ENCODE results near the gene SLC26A9. TPM values are rescaled to one million over a fixed set of nuclear protein-coding genes. Genes with fewer than 3 reads are reported as not detected.
"Not testable (repeated sequence)": the region's sequence is repeated elsewhere in the genome, so short reads cannot be mapped to it uniquely, and the experiment has no call there.

The SLC26A9 gene
- total and polyA plus RNA-seq, 9 of the 15 experiments (the other 6 are each of a cell fraction or from before 2014, with no cell fraction given): 0.03 TPM; not detected in 8

- in situ Hi-C loops (cut with MboI): no loop called here
These were observed 46.9 kb downstream of the SLC26A9 start for GRCh38 chr1:205896351-205896750.

GRCh38 chr1:205894119-205894518 is 49.1 kb downstream of the SLC26A9 start:
- BruUV-seq (replicated peaks); ATAC-seq; H2AFZ ChIP-seq (ENCODE audit: low read depth, low read length); H3K27me3 ChIP-seq (ENCODE audit: control insufficient read depth in 2 of 2, insufficient read depth in 2 of 2, low read length in 2 of 2); FAIRE-seq; CTCF ChIA-PET (ENCODE audit: low intra/inter-chr PET ratio); POLR2A ChIA-PET; H3K9me1 ChIP-seq (ENCODE audit: control insufficient read depth, insufficient read depth, low read length); H4K20me1 ChIP-seq (replicated peaks; ENCODE audit: control insufficient read depth, insufficient read depth, low read length); H3K79me2 ChIP-seq (ENCODE audit: control insufficient read depth, insufficient read depth, low read length); H3K9me3 ChIP-seq (replicated peaks; ENCODE audit: control insufficient read depth, insufficient read depth, low read depth, low read length); H3K4me1 ChIP-seq (replicated peaks in 1 of 2; ENCODE audit: control insufficient read depth in 2 of 2, insufficient read depth in 2 of 2, low read length in 2 of 2); H3K27ac ChIP-seq (ENCODE audit: extremely low read depth, low read depth, low read length); in situ Hi-C loops (cut with MboI); H3K4me2 ChIP-seq (ENCODE audit: insufficient read depth, low read length); intact Hi-C loops (cut with micrococcal nuclease); H3K4me3 ChIP-seq; H3K36me3 ChIP-seq (ENCODE audit: control insufficient read depth, insufficient read depth, low read length); DNase-seq (ENCODE audit: extremely low read depth in 1 of 4, low spot score in 3 of 4); H3K9ac ChIP-seq (ENCODE audit: insufficient read depth in 1 of 2, low read depth in 2 of 2, low read length in 2 of 2): not testable (repeated sequence)
- 2% methylated on average over 3 of the region's 3 CpGs for WGBS (ENCODE audit: insufficient coverage, low coverage, missing lambda C conversion rate)

More at GRCh38 chr1:205896351-205896750, 46.9 kb downstream of the SLC26A9 start:
- DNase-seq (ENCODE audit: extremely low read depth in 1 of 4, low spot score in 3 of 4) (no peak), ATAC-seq (no peak), FAIRE-seq (no peak)
- TF ChIP-seq PCBP2 (IDR thresholded peaks at IDR 0.05; ENCODE audit: low read depth, low read length, poor library complexity, severe bottlenecking) (peak; percentile 23), SRSF1 (IDR thresholded peaks at IDR 0.05; ENCODE audit: low read depth, low read length) (no peak), ZNF512 (tag; IDR thresholded peaks at IDR 0.05) (peak; percentile 55; the same call in 1 of the 2 replicates)
- intact Hi-C loops (cut with micrococcal nuclease): no loop called here
- POLR2A ChIA-PET: interaction anchor here (0.7 kb wide), 1 partner anchor 12 kb away, joined by 3 read pairs; no protein-coding TSS in a partner anchor
- Histone ChIP-seq H4K20me1 (replicated peaks; ENCODE audit: control insufficient read depth, insufficient read depth, low read length) (no peaks in the 10 kb centered on the region), H3K79me2 (ENCODE audit: control insufficient read depth, insufficient read depth, low read length) (no peaks in the 10 kb centered on the region), H3K36me3 (ENCODE audit: control insufficient read depth, insufficient read depth, low read length) (no peaks in the 10 kb centered on the region), H2AFZ (ENCODE audit: low read depth, low read length) (no peak overlapping the region), H3K4me2 (ENCODE audit: insufficient read depth, low read length) (no peak overlapping the region), H3K9ac (ENCODE audit: insufficient read depth in 1 of 2, low read depth in 2 of 2, low read length in 2 of 2) (no peak overlapping the region), H3K4me3 (no peak overlapping the region), H3K27me3 (ENCODE audit: control insufficient read depth in 2 of 2, insufficient read depth in 2 of 2, low read length in 2 of 2) (no peaks in the 10 kb centered on the region; a peak in 1 of 5 replicates), H3K9me3 (replicated peaks; ENCODE audit: control insufficient read depth, insufficient read depth, low read depth, low read length) (no peaks in the 10 kb centered on the region; the same call in 1 of the 2 replicates), H3K4me1 (replicated peaks in 1 of 2; ENCODE audit: control insufficient read depth in 2 of 2, insufficient read depth in 2 of 2, low read length in 2 of 2) (no peaks in the 10 kb centered on the region), H3K9me1 (ENCODE audit: control insufficient read depth, insufficient read depth, low read length) (no peaks in the 10 kb centered on the region), H3K27ac (ENCODE audit: extremely low read depth, low read depth, low read length) (no peak overlapping the region)
- CTCF ChIA-PET (ENCODE audit: low intra/inter-chr PET ratio): no interaction called here
- BruUV-seq (replicated peaks): no TSS peak
- 0% methylated on average over 1 of the region's 1 CpG for WGBS (ENCODE audit: insufficient coverage, low coverage, missing lambda C conversion rate)

DNA sequence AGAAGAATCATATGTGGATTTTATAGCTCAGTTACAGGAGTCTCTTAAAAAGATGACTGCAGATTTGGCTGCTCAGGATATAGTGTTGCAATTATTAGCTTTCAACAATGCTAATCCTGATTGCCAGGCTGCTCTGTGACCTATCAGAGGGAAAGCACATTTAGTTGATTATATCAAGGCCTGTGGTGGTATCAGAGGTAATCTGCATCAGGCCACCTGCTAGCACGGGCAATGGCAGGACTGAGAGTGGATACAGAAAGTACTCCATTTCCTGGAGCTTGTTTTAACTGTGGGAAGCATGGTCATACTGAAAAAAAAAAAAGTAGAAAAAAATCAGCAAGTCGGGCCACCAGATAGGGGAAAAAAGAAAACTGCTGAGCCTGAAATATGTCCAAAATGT is 51.1 kb downstream of the SLC26A9 start:
- H3K36me3 ChIP-seq (ENCODE audit: control insufficient read depth, insufficient read depth, low read length); DNase-seq (ENCODE audit: extremely low read depth in 1 of 4, low spot score in 3 of 4); H3K27me3 ChIP-seq (ENCODE audit: control insufficient read depth in 2 of 2, insufficient read depth in 2 of 2, low read length in 2 of 2); in situ Hi-C loops (cut with MboI); ATAC-seq; H3K9me1 ChIP-seq (ENCODE audit: control insufficient read depth, insufficient read depth, low read length); H3K9me3 ChIP-seq (replicated peaks; ENCODE audit: control insufficient read depth, insufficient read depth, low read depth, low read length); H4K20me1 ChIP-seq (replicated peaks; ENCODE audit: control insufficient read depth, insufficient read depth, low read length); H2AFZ ChIP-seq (ENCODE audit: low read depth, low read length); H3K27ac ChIP-seq (ENCODE audit: extremely low read depth, low read depth, low read length); H3K4me1 ChIP-seq (replicated peaks in 1 of 2; ENCODE audit: control insufficient read depth in 2 of 2, insufficient read depth in 2 of 2, low read length in 2 of 2); H3K4me3 ChIP-seq; BruUV-seq (replicated peaks); H3K4me2 ChIP-seq (ENCODE audit: insufficient read depth, low read length); POLR2A ChIA-PET; H3K79me2 ChIP-seq (ENCODE audit: control insufficient read depth, insufficient read depth, low read length); FAIRE-seq; intact Hi-C loops (cut with micrococcal nuclease); H3K9ac ChIP-seq (ENCODE audit: insufficient read depth in 1 of 2, low read depth in 2 of 2, low read length in 2 of 2): not testable (repeated sequence)
- WGBS (ENCODE audit: insufficient coverage, low coverage, missing lambda C conversion rate): 0% methylated on average over 2 of the region's 2 CpGs
- CTCF ChIA-PET (ENCODE audit: low intra/inter-chr PET ratio): interaction anchor here (1.0 kb wide), 1 partner anchor 14 kb away, joined by 3 read pairs; no protein-coding TSS in a partner anchor
